K562 (cell line): ENCODE results near the gene IGFBP4. TPM values are rescaled to one million over a fixed set of nuclear protein-coding genes. Genes with fewer than 3 reads are reported as not detected.

ENCODE experiments used
- HLTF ChIP-seq: fragments of 450-650 bp; IDR thresholded peaks from 2 replicates; pipeline ENCODE4 v1.6.1; 2016
- ZNF311 ChIP-seq: fragments of 250-450 bp; sonication (Bioruptor Pico); IDR thresholded peaks from 2 replicates; pipeline ENCODE4 v1.4.0; 2020; ENCODE audit warnings: mild to moderate bottlenecking, moderate library complexity
- polyA plus RNA-seq, 8 experiments: library from polyadenylated mRNA; depleted of rRNA in 4 of 8; stranded (reverse) in 5 of 8; unstranded in 3 of 8; fragments of >200 nt; fragmentation: Nextera tagmentation in 2 of 8; fragmentation: Illumina TruSeq in 1 of 8; extraction: Ambion mirVana in 2 of 8; extraction: Trizol in 1 of 8; gene quantifications; 2 replicates each; pipeline versions ENCODE4 v1.2.1 to v1.2.3, GENCODE V29; 2011 to 2014; ENCODE audit warnings: inconsistent platforms in 1 of 8, missing spikeins in 1 of 8
- total RNA-seq, 7 experiments: library from RNA; depleted of rRNA in 6 of 7; stranded (reverse); fragments of >200 nt in 6 of 7; fragmentation: Illumina TruSeq in 2 of 7; extraction: Trizol in 2 of 7; gene quantifications; 2 replicates each; pipeline versions ENCODE4 v1.2.1 to v1.2.3, GENCODE V29; 2011 to 2021; ENCODE audit warnings: low replicate concordance in 1 of 7
- TF ChIP-seq, protein P1 (sequence below): fragments of 450-650 bp; IDR thresholded peaks from 2 replicates; pipeline ENCODE4 v1.6.1; 2016; ENCODE audit warnings: low read depth

IGFBP4 gene
- total and polyA plus RNA-seq, 9 of the 15 experiments (the other 6 are each of a cell fraction or from before 2014, with no cell fraction given), result 8.8 to 99.8 (median 18.6) TPM

DNA sequence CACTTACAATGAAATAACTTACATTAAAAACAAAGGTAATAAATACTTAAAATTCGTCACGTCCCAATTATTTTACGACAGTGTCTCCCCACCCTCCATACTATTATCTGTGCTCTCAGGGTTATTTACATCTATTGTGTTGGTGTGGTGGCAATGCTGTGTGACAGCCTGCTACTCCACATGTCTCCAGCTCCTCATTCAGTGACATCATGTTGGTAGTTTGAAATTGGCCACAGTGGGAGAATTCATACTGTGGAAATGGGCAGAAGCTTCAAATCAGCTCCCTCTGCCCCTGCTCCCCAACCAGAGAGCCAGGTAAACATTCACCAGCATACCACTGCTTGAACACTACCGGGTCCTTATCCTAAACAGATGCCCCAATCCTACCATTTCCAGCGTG is 51.9 kb downstream of the IGFBP4 start (continued):
- TF ChIP-seq, protein P1, sequence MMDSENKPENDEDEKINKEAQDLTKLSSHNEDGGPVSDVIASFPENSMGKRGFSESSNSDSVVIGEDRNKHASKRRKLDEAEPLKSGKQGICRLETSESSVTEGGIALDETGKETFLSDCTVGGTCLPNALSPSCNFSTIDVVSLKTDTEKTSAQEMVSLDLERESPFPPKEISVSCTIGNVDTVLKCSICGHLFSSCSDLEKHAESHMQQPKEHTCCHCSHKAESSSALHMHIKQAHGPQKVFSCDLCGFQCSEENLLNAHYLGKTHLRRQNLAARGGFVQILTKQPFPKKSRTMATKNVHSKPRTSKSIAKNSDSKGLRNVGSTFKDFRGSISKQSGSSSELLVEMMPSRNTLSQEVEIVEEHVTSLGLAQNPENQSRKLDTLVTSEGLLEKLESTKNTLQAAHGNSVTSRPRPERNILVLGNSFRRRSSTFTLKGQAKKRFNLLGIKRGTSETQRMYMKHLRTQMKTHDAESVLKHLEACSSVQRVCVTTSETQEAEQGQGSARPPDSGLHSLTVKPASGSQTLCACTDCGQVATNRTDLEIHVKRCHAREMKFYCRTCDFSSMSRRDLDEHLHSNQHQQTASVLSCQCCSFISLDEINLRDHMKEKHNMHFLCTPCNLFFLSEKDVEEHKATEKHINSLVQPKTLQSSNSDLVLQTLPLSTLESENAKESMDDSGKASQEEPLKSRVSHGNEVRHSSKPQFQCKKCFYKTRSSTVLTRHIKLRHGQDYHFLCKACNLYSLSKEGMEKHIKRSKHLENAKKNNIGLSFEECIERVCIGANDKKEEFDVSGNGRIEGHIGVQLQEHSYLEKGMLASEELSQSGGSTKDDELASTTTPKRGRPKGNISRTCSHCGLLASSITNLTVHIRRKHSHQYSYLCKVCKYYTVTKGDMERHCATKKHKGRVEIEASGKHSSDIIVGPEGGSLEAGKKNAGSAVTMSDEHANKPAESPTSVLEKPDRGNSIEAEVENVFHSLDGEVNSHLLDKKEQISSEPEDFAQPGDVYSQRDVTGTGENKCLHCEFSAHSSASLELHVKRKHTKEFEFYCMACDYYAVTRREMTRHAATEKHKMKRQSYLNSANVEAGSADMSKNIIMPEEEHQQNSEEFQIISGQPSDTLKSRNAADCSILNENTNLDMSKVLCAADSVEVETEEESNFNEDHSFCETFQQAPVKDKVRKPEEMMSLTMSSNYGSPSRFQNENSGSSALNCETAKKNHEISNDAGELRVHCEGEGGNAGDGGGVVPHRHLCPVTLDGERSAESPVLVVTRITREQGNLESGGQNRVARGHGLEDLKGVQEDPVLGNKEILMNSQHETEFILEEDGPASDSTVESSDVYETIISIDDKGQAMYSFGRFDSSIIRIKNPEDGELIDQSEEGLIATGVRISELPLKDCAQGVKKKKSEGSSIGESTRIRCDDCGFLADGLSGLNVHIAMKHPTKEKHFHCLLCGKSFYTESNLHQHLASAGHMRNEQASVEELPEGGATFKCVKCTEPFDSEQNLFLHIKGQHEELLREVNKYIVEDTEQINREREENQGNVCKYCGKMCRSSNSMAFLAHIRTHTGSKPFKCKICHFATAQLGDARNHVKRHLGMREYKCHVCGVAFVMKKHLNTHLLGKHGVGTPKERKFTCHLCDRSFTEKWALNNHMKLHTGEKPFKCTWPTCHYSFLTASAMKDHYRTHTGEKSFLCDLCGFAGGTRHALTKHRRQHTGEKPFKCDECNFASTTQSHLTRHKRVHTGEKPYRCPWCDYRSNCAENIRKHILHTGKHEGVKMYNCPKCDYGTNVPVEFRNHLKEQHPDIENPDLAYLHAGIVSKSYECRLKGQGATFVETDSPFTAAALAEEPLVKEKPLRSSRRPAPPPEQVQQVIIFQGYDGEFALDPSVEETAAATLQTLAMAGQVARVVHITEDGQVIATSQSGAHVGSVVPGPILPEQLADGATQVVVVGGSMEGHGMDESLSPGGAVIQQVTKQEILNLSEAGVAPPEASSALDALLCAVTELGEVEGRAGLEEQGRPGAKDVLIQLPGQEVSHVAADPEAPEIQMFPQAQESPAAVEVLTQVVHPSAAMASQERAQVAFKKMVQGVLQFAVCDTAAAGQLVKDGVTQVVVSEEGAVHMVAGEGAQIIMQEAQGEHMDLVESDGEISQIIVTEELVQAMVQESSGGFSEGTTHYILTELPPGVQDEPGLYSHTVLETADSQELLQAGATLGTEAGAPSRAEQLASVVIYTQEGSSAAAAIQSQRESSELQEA, result no peak
- TF ChIP-seq ZNF311 (CRISPR knock-in tag), result no peak
- no peak for TF ChIP-seq HLTF
